Caco-2 (cell line): Measurements from ENCODE around the gene DLG2. TPM values are rescaled to one million over a fixed set of nuclear protein-coding genes. Genes with fewer than 3 reads are reported as not detected.

Source experiments
- BruUV-seq: library from RNA; stranded (reverse); fragments of 400-500 nt; replicated peaks from 2 replicates; lab custom pipeline; 2021; lab: Mats Ljungman, UMichigan
- CTCF ChIA-PET: fragments of 300-600 bp; sonication (Branson Sonifier 250); formaldehyde crosslinking; loops from one replicate; lab custom pipeline; 2022; ENCODE audit warnings: antibody characterized with exemption; lab: Charles Lee
- POLR2A ChIA-PET: fragments of 300-600 bp; sonication (Branson Sonifier 250); formaldehyde crosslinking; loops from one replicate; lab custom pipeline; 2022; ENCODE audit warnings: antibody characterized with exemption; lab: Charles Lee
- DNase-seq, 2 experiments: peaks; one replicate each; pipeline versions ENCODE4 v3.0.0 to v3.0.0-alpha.2; 2020 to 2022
- H3K27me3 ChIP-seq: replicated peaks from 2 replicates; pipeline ENCODE4 v1.6.0; 2011; ENCODE audit warnings: low read length; ENCODE audit not compliant: control insufficient read depth, insufficient read depth
- H3K36me3 ChIP-seq: 2 replicates; pipeline ENCODE4 v1.5.1; 2011; ENCODE audit warnings: low read length; ENCODE audit not compliant: control insufficient read depth, insufficient read depth
- H3K4me1 ChIP-seq: fragments of 250-450 bp; sonication (Bioruptor Pico); 2 replicates; pipeline ENCODE4 v1.5.1; 2020; ENCODE audit warnings: mild to moderate bottlenecking
- H3K4me3 ChIP-seq: 2 replicates; pipeline ENCODE4 v1.5.1; 2011; ENCODE audit warnings: low read depth, mild to moderate bottlenecking, control low read depth, low read length
- H3K9me3 ChIP-seq: fragments of 250-450 bp; sonication (Bioruptor Pico); 2 replicates; pipeline ENCODE4 v1.5.1; 2020; ENCODE audit warnings: mild to moderate bottlenecking, moderate library complexity
- H3K27ac Mint-ChIP-seq: one replicate; pipeline ENCODE4 v1.8.0; 2022; ENCODE audit warnings: mixed read lengths; ENCODE audit not compliant: unreplicated experiment
- H3K27me3 Mint-ChIP-seq: one replicate; pipeline ENCODE4 v1.8.0; 2022; ENCODE audit warnings: mixed read lengths; ENCODE audit not compliant: insufficient read depth, unreplicated experiment
- H3K36me3 Mint-ChIP-seq: one replicate; pipeline ENCODE4 v1.8.0; 2022; ENCODE audit warnings: mild to moderate bottlenecking, mixed read lengths; ENCODE audit not compliant: insufficient read depth, unreplicated experiment
- H3K4me1 Mint-ChIP-seq: one replicate; pipeline ENCODE4 v1.8.0; 2022; ENCODE audit warnings: low read depth, mixed read lengths; ENCODE audit not compliant: unreplicated experiment
- H3K4me3 Mint-ChIP-seq: one replicate; pipeline ENCODE4 v1.8.0; 2022; ENCODE audit warnings: mild to moderate bottlenecking, moderate library complexity, mixed read lengths; ENCODE audit not compliant: unreplicated experiment
- H3K9me3 Mint-ChIP-seq: one replicate; pipeline ENCODE4 v1.8.0; 2022; ENCODE audit warnings: mixed read lengths; ENCODE audit not compliant: unreplicated experiment
- CTCF ChIP-seq, 2 experiments: fragments of 200-600 bp in 1 of 2; IDR thresholded peaks; 1 replicate in 1 of 2; 2 replicates in 1 of 2; pipeline versions ENCODE4 v1.5.1 to v1.8.0; 2011 to 2022; ENCODE audit warnings: antibody characterized with exemption in 1 of 2, control low read depth in 1 of 2, inconsistent platforms in 1 of 2, low read depth in 1 of 2, low read length in 1 of 2, mild to moderate bottlenecking in 1 of 2, moderate library complexity in 1 of 2; ENCODE audit not compliant: insufficient read depth in 1 of 2, severe bottlenecking in 1 of 2, unreplicated experiment in 1 of 2
- intact Hi-C: fragments of 100-400 bp; cut with micrococcal nuclease; formaldehyde crosslinking; loops from one replicate; pipeline ENCODE4 v1.10.0; 2022; ENCODE audit not compliant: unreplicated experiment
- total RNA-seq: library from RNA; stranded (reverse); gene quantifications from 2 replicates; pipeline ENCODE4 v1.2.3, GENCODE V29; 2022

DLG2 gene
- total RNA-seq, 1 experiment from 2014 or later, result 21.6 TPM

GRCh38 chr11:84981301-84981700 lies 645.8 kb downstream of the DLG2 start:
- H3K9me3 Mint-ChIP-seq, result peaks cover 20% of the 10 kb centered on the region
- no peaks in the 10 kb centered on the region for H3K4me1 Mint-ChIP-seq
- no peaks in the 10 kb centered on the region for H3K27me3 Mint-ChIP-seq
- intact Hi-C loops, result no loop called here
- BruUV-seq, result no TSS peak
- TF ChIP-seq CTCF (IDR thresholded peaks at IDR 0.05; ENCODE audit: insufficient read depth in 1 of 2, low read depth in 1 of 2, low read length in 1 of 2, severe bottlenecking in 1 of 2, unreplicated experiment in 1 of 2), result no peak
- CTCF ChIA-PET, result no interaction called here
- no peak overlapping the region for H3K4me3 ChIP-seq
- no peaks in the 10 kb centered on the region for H3K36me3 ChIP-seq
- H3K27me3 ChIP-seq, result no peaks in the 10 kb centered on the region
- no peaks in the 10 kb centered on the region for H3K36me3 Mint-ChIP-seq
- H3K4me1 ChIP-seq, result no peaks in the 10 kb centered on the region
- DNase-seq, result no peak
- H3K27ac Mint-ChIP-seq, result no peak overlapping the region
- POLR2A ChIA-PET, result no interaction called here
- no peaks in the 10 kb centered on the region for H3K9me3 ChIP-seq
- H3K4me3 Mint-ChIP-seq, result no peak overlapping the region

GRCh38 chr11:84969103-84969502 lies 658.0 kb downstream of the DLG2 start:
- Mint-ChIP-seq H3K4me1 (peaks cover 6% of the 10 kb centered on the region), H3K4me3 (no peak overlapping the region), H3K27ac (no peak overlapping the region), H3K9me3 (no peaks in the 10 kb centered on the region), H3K36me3 (no peaks in the 10 kb centered on the region), H3K27me3 (no peaks in the 10 kb centered on the region)
- DNase-seq, result no peak
- H3K36me3 ChIP-seq, result no peaks in the 10 kb centered on the region
- intact Hi-C loops, result no loop called here
- no peaks in the 10 kb centered on the region for H3K9me3 ChIP-seq
- CTCF ChIA-PET, result no interaction called here
- BruUV-seq, result no TSS peak
- no peaks in the 10 kb centered on the region for H3K4me1 ChIP-seq
- POLR2A ChIA-PET, result no interaction called here
- H3K4me3 ChIP-seq, result no peak overlapping the region
- TF ChIP-seq CTCF (IDR thresholded peaks at IDR 0.05; ENCODE audit: insufficient read depth in 1 of 2, low read depth in 1 of 2, low read length in 1 of 2, severe bottlenecking in 1 of 2, unreplicated experiment in 1 of 2), result no peak
- no peaks in the 10 kb centered on the region for H3K27me3 ChIP-seq

- CTCF ChIA-PET, result no interaction called here
- no peaks in the 10 kb centered on the region for H3K27me3 Mint-ChIP-seq
- H3K9me3 ChIP-seq, result no peaks in the 10 kb centered on the region
- H3K4me3 ChIP-seq, result no peak overlapping the region
- H3K27ac Mint-ChIP-seq, result no peak overlapping the region
- no peak for TF ChIP-seq CTCF (IDR thresholded peaks at IDR 0.05; ENCODE audit: insufficient read depth in 1 of 2, low read depth in 1 of 2, low read length in 1 of 2, severe bottlenecking in 1 of 2, unreplicated experiment in 1 of 2)
- peaks cover 5% of the 10 kb centered on the region; the same call in 1 of the 2 replicates for H3K4me1 ChIP-seq
- H3K36me3 ChIP-seq, result no peaks in the 10 kb centered on the region
- POLR2A ChIA-PET, result no interaction called here
- no peak overlapping the region for H3K4me3 Mint-ChIP-seq
- H3K9me3 Mint-ChIP-seq, result no peaks in the 10 kb centered on the region
- no TSS peak for BruUV-seq
- peaks cover 6% of the 10 kb centered on the region for H3K4me1 Mint-ChIP-seq
- intact Hi-C loops, result no loop called here
- H3K27me3 ChIP-seq, result no peaks in the 10 kb centered on the region
- DNase-seq, result no peak
- no peaks in the 10 kb centered on the region for H3K36me3 Mint-ChIP-seq
These were observed 661.7 kb downstream of the DLG2 start for GRCh38 chr11:84965484-84965883.
